ENCODE results near the gene SORD. TPM values are rescaled to one million over a fixed set of nuclear protein-coding genes. Genes with fewer than 3 reads are reported as not detected.

Gene SORD
- total and polyA plus RNA-seq, 2 donors (not counting 3 experiments of a cell fraction or from before 2014, with no cell fraction given): 16.6 to 31.8 TPM

Small RNA genes within 50 kb of the gene (small RNA-seq; reads per million reads assigned to genes)
- gene RF00019 (ENCODE audit: insufficient read depth, insufficient read length, low read depth, low replicate concordance) (not detected), gene RNU1-78P (ENCODE audit: insufficient read depth, insufficient read length, low read depth, low replicate concordance) (not detected), gene RNU6-966P (ENCODE audit: insufficient read depth, insufficient read length, low read depth, low replicate concordance) (not detected)

Other genes starting within 250 kb of the SORD start
- gene TERB2, start 66.5 kb upstream of the SORD start, total RNA-seq: not detected in 2 replicates
- not detected in 2 replicates for gene TERB2, start 66.5 kb upstream of the SORD start, polyA plus RNA-seq
- gene DUOX2, start 91.0 kb downstream of the SORD start, total RNA-seq: not detected in 2 replicates
- 0.01 and 0.02 TPM in 2 replicates for gene DUOX2, start 91.0 kb downstream of the SORD start, polyA plus RNA-seq
- not detected in 2 replicates for gene DUOXA2, start 91.1 kb downstream of the SORD start, total RNA-seq
- gene DUOXA2, start 91.1 kb downstream of the SORD start, polyA plus RNA-seq: not detected in 2 replicates
- gene DUOXA1, start 106.7 kb downstream of the SORD start, total RNA-seq: not detected in 2 replicates
- 0.07 TPM in 1 of 2 replicates, not detected in the other for gene DUOXA1, start 106.7 kb downstream of the SORD start, polyA plus RNA-seq
- not detected in 2 replicates for gene DUOX1, start 106.8 kb downstream of the SORD start, total RNA-seq
- gene DUOX1, start 106.8 kb downstream of the SORD start, polyA plus RNA-seq: not detected in 2 replicates
- gene SHF, start 164.8 kb downstream of the SORD start, total RNA-seq: 5.2 and 5.6 TPM in 2 replicates
- 2.8 and 3.8 TPM in 2 replicates for gene SHF, start 164.8 kb downstream of the SORD start, polyA plus RNA-seq
- gene SLC28A2, start 229.0 kb downstream of the SORD start, total RNA-seq: not detected in 2 replicates
- gene SLC28A2, start 229.0 kb downstream of the SORD start, polyA plus RNA-seq: not detected in 2 replicates

Measured in endothelial cell of umbilical vein (primary cell).